Gastroesophageal sphincter (tissue), 3 donors: ENCODE measurements around the gene KLHDC4.

Experiments used
- CTCF ChIP-seq, 4 experiments: fragments of 200-600 bp in 2 of 4; fragments of 450-650 bp in 2 of 4; sonication (generic) in 1 of 4; IDR thresholded peaks; one replicate each; pipeline ENCODE4 v1.5.1; 2017 to 2019; ENCODE audit warnings: antibody characterized with exemption in 4 of 4, mild to moderate bottlenecking in 2 of 4, moderate library complexity in 2 of 4
- EP300 ChIP-seq: sonication (generic); formaldehyde crosslinking; IDR thresholded peaks from one replicate; pipeline ENCODE4 v1.6.1; 2017; ENCODE audit warnings: antibody characterized with exemption, mild to moderate bottlenecking
- POLR2A ChIP-seq, 2 donors: fragments of 450-650 bp; IDR thresholded peaks; one replicate each; pipeline ENCODE4 v1.6.1; 2017; ENCODE audit warnings: antibody characterized with exemption in 2 of 2, mild to moderate bottlenecking in 2 of 2, moderate library complexity in 1 of 2
- POLR2AphosphoS5 ChIP-seq: sonication (generic); formaldehyde crosslinking; IDR thresholded peaks from one replicate; pipeline ENCODE4 v1.6.1; 2017; ENCODE audit warnings: antibody characterized with exemption

- TF ChIP-seq CTCF (IDR thresholded peaks at IDR 0.05) = no peak
- TF ChIP-seq POLR2A (IDR thresholded peaks at IDR 0.05) = no peak
- TF ChIP-seq EP300 = no peak
- no peak for TF ChIP-seq POLR2AphosphoS5
Measured at GRCh38 chr16:87677830-87678229, 88.0 kb downstream of the KLHDC4 start.
